Breast epithelium (tissue), 4 donors: ENCODE data around the gene IREB2. TPM values are rescaled to one million over a fixed set of nuclear protein-coding genes. Genes with fewer than 3 reads are reported as not detected.

Experiments used
- DNase-seq, 2 donors: peaks; one replicate each; pipeline ENCODE4 v3.0.0-alpha.2; 2019; ENCODE audit warnings: low spot score in 2 of 2
- H3K27ac ChIP-seq, 2 donors: fragments of 200-600 bp; sonication (generic) in 1 of 2; one replicate each; pipeline ENCODE4 v1.5.1; 2016 to 2019; ENCODE audit warnings: mild to moderate bottlenecking in 1 of 2
- H3K27me3 ChIP-seq, 2 donors: fragments of 200-600 bp; sonication (generic) in 1 of 2; one replicate each; pipeline versions ENCODE4 v1.5.1 to v1.6.0; 2017 to 2019; ENCODE audit warnings: control low read depth in 1 of 2, mild to moderate bottlenecking in 1 of 2
- H3K36me3 ChIP-seq: fragments of 200-600 bp; one replicate; pipeline ENCODE4 v1.5.1; 2019
- H3K4me1 ChIP-seq, 2 donors: fragments of 200-600 bp; sonication (generic); one replicate each; pipeline ENCODE4 v1.5.1; 2016 to 2019; ENCODE audit warnings: control low read depth in 1 of 2
- H3K4me3 ChIP-seq, 3 donors: fragments of 200-600 bp; sonication (generic); 1 replicate in 2 of 3; 2 replicates in 1 of 3; pipeline ENCODE4 v1.5.1; 2016 to 2019; ENCODE audit warnings: mild to moderate bottlenecking in 3 of 3, moderate library complexity in 2 of 3
- H3K9me3 ChIP-seq, 2 donors: fragments of 200-600 bp; sonication (generic) in 1 of 2; one replicate each; pipeline ENCODE4 v1.5.1; 2016 to 2019; ENCODE audit warnings: control low read depth in 1 of 2
- CTCF ChIP-seq, 3 donors: fragments of 450-650 bp; IDR thresholded peaks; one replicate each; pipeline ENCODE4 v1.5.1; 2016 to 2017; ENCODE audit warnings: antibody characterized with exemption in 3 of 3, mild to moderate bottlenecking in 3 of 3, moderate library complexity in 3 of 3
- POLR2A ChIP-seq: fragments of 450-650 bp; IDR thresholded peaks from one replicate; pipeline ENCODE4 v1.6.1; 2016; ENCODE audit warnings: antibody characterized with exemption, mild to moderate bottlenecking, moderate library complexity
- POLR2AphosphoS5 ChIP-seq, 3 donors: sonication (generic); formaldehyde crosslinking; IDR thresholded peaks; one replicate each; pipeline ENCODE4 v1.6.1; 2017; ENCODE audit warnings: antibody characterized with exemption in 3 of 3
- intact Hi-C: fragments of 100-400 bp; cut with DNase I; formaldehyde crosslinking; loops from one replicate; pipeline ENCODE4 v1.15.1; 2023; ENCODE audit warnings: low total_unique reads
- total RNA-seq, 3 donors: library from RNA; depleted of rRNA; stranded (reverse); fragments of >200 nt; gene quantifications; one replicate each; pipeline ENCODE4 v1.1.0, GENCODE V29; 2016

The IREB2 gene
- total RNA-seq, 3 donors from 2014 or later: 45.8 to 52.2 (median 49.5) TPM

GRCh38 chr15:78419367-78419766 is 18.6 kb upstream of the IREB2 start:
- intact Hi-C loops: no loop called here
- no peaks in the 10 kb centered on the region for H3K27me3 ChIP-seq
- H3K4me3 ChIP-seq: no peak overlapping the region
- H3K9me3 ChIP-seq: no peaks in the 10 kb centered on the region
- H3K4me1 ChIP-seq: no peaks in the 10 kb centered on the region
- H3K27ac ChIP-seq: no peak overlapping the region
- no peak for TF ChIP-seq POLR2A
- TF ChIP-seq CTCF (IDR thresholded peaks at IDR 0.05): no peak
- TF ChIP-seq POLR2AphosphoS5 (IDR thresholded peaks at IDR 0.05): no peak
- DNase-seq: no peak
- no peaks in the 10 kb centered on the region for H3K36me3 ChIP-seq

- no peak for DNase-seq
- no peak overlapping the region for H3K4me3 ChIP-seq
- H3K36me3 ChIP-seq: no peaks in the 10 kb centered on the region
- H3K9me3 ChIP-seq: no peaks in the 10 kb centered on the region
- H3K27me3 ChIP-seq: no peaks in the 10 kb centered on the region
- TF ChIP-seq POLR2AphosphoS5 (IDR thresholded peaks at IDR 0.05): no peak
- TF ChIP-seq POLR2A: no peak
- TF ChIP-seq CTCF (IDR thresholded peaks at IDR 0.05): no peak
- H3K4me1 ChIP-seq: no peaks in the 10 kb centered on the region
- intact Hi-C loops: loop anchor here (10.0 kb wide), 1 partner anchor 105 kb away; no protein-coding TSS in a partner anchor
- peak overlapping the region in 1 of 2 donors; percentile 38 for H3K27ac ChIP-seq
Measured at GRCh38 chr15:78420220-78420619, 17.8 kb upstream of the IREB2 start.

GRCh38 chr15:78420766-78421165 is 17.2 kb upstream of the IREB2 start:
- intact Hi-C loops: loop anchor here (10.0 kb wide), 1 partner anchor 106 kb away; no protein-coding TSS in a partner anchor
- Histone ChIP-seq H3K27ac (peak overlapping the region in 1 of 2 donors; percentile 38), H3K36me3 (no peaks in the 10 kb centered on the region), H3K9me3 (no peaks in the 10 kb centered on the region), H3K27me3 (no peaks in the 10 kb centered on the region), H3K4me3 (no peak overlapping the region), H3K4me1 (no peaks in the 10 kb centered on the region)
- TF ChIP-seq CTCF (IDR thresholded peaks at IDR 0.05) (no peak), POLR2AphosphoS5 (IDR thresholded peaks at IDR 0.05) (no peak), POLR2A (no peak)
- DNase-seq: no peak

GRCh38 chr15:78421238-78421965 is 16.6 kb upstream of the IREB2 start:
- intact Hi-C loops: loop anchor here (10.0 kb wide), 1 partner anchor 107 kb away; no protein-coding TSS in a partner anchor
- Histone ChIP-seq H3K27me3 (no peaks in the 10 kb centered on the region), H3K36me3 (no peaks in the 10 kb centered on the region), H3K9me3 (no peaks in the 10 kb centered on the region), H3K4me1 (no peaks in the 10 kb centered on the region), H3K27ac (peak overlapping the region in 1 of 2 donors; percentile 38), H3K4me3 (no peak overlapping the region)
- no peak for DNase-seq
- TF ChIP-seq CTCF (IDR thresholded peaks at IDR 0.05) (no peak), POLR2AphosphoS5 (IDR thresholded peaks at IDR 0.05) (no peak), POLR2A (no peak)

DNA sequence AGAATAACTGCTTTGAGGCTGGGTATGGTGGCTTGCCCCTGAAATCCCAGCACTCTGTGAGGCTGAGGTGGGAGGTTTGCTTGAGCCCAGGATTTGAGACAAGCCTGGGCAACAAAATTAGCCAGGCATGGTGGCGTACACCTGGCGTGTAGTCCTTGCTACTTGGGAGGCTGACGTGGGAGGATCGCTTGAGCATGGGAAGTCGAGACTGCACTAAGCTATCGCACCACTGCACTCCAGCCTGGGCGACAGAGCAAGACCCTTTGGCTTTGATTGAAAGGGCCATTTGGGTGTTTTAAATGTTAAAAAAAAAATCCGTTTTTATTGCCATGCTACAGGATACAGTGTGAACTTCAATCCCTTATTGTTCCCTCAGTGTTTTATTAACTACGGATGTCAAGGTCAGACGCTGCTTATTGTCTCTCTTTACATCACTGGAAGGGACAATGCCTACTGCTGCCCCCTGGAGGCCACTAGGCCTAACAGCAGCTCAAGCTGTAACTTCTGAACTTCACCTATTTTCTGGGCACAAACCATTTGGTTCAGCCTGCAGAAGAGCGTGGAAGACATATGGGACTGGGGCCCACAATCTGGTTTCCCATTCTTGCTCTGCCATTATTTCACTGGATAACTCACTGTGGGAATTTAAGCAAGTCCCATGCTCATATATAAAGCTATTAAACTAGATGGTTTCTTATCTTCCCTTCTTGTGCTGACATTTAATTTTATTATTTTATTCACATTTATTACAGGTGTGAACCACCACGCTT is 15.3 kb upstream of the IREB2 start:
- intact Hi-C loops: loop anchor here (10.0 kb wide), 1 partner anchor 108 kb away; no protein-coding TSS in a partner anchor
- Histone ChIP-seq H3K9me3 (no peaks in the 10 kb centered on the region), H3K27ac (no peak overlapping the region), H3K4me3 (no peak overlapping the region), H3K27me3 (no peaks in the 10 kb centered on the region), H3K4me1 (no peaks in the 10 kb centered on the region), H3K36me3 (no peaks in the 10 kb centered on the region)
- TF ChIP-seq CTCF (IDR thresholded peaks at IDR 0.05) (peak; percentile 74 to 88 (median 75)), POLR2AphosphoS5 (IDR thresholded peaks at IDR 0.05) (peak in 1 of 3 donors; percentile 14), POLR2A (no peak)
- DNase-seq: peak; percentile 33 to 63
